BE2C (cell line): ENCODE data around the gene SLC8A1.

ENCODE experiments used
- DNase-seq: peaks from one replicate; pipeline ENCODE4 v3.0.0-alpha.2; 2020
- H3K27me3 ChIP-seq: fragments of 250-450 bp; sonication (Bioruptor Pico); 2 replicates; pipeline ENCODE4 v1.5.1; 2020; ENCODE audit warnings: mild to moderate bottlenecking
- H3K36me3 ChIP-seq: fragments of 250-450 bp; sonication (Bioruptor Pico); 2 replicates; pipeline ENCODE4 v1.5.1; 2020; ENCODE audit warnings: mild to moderate bottlenecking
- H3K4me1 ChIP-seq: fragments of 250-450 bp; sonication (Bioruptor Pico); 2 replicates; pipeline ENCODE4 v1.5.1; 2020
- H3K4me3 ChIP-seq: 2 replicates; pipeline ENCODE4 v1.5.1; 2011; ENCODE audit warnings: low read depth, low read length
- H3K9me3 ChIP-seq: fragments of 250-450 bp; sonication (Bioruptor Pico); 2 replicates; pipeline ENCODE4 v1.5.1; 2020
- TF ChIP-seq, protein P1 (sequence below): IDR thresholded peaks from 2 replicates; pipeline ENCODE4 v1.5.1; 2012; ENCODE audit warnings: mild to moderate bottlenecking, low read depth, low read length

The SLC8A1 gene

GRCh38 chr2:40109381-40109780 is 342.5 kb downstream of the SLC8A1 start:
- Histone ChIP-seq H3K36me3 (no peaks in the 10 kb centered on the region), H3K4me3 (no peak overlapping the region), H3K9me3 (no peaks in the 10 kb centered on the region), H3K27me3 (no peaks in the 10 kb centered on the region), H3K4me1 (peaks cover 3% of the 10 kb centered on the region)
- no peak for DNase-seq
- TF ChIP-seq, protein P1, sequence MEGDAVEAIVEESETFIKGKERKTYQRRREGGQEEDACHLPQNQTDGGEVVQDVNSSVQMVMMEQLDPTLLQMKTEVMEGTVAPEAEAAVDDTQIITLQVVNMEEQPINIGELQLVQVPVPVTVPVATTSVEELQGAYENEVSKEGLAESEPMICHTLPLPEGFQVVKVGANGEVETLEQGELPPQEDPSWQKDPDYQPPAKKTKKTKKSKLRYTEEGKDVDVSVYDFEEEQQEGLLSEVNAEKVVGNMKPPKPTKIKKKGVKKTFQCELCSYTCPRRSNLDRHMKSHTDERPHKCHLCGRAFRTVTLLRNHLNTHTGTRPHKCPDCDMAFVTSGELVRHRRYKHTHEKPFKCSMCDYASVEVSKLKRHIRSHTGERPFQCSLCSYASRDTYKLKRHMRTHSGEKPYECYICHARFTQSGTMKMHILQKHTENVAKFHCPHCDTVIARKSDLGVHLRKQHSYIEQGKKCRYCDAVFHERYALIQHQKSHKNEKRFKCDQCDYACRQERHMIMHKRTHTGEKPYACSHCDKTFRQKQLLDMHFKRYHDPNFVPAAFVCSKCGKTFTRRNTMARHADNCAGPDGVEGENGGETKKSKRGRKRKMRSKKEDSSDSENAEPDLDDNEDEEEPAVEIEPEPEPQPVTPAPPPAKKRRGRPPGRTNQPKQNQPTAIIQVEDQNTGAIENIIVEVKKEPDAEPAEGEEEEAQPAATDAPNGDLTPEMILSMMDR, result no peak

- Histone ChIP-seq H3K4me3 (no peak overlapping the region), H3K36me3 (no peaks in the 10 kb centered on the region), H3K27me3 (no peaks in the 10 kb centered on the region), H3K4me1 (peaks cover 7% of the 10 kb centered on the region), H3K9me3 (no peaks in the 10 kb centered on the region)
- TF ChIP-seq, protein P1, result no peak
- no peak for DNase-seq
These were observed 343.0 kb downstream of the SLC8A1 start for GRCh38 chr2:40108851-40109250.

GRCh38 chr2:40106061-40106460 is 345.8 kb downstream of the SLC8A1 start:
- Histone ChIP-seq H3K4me1 (peaks cover 14% of the 10 kb centered on the region), H3K27me3 (no peaks in the 10 kb centered on the region), H3K36me3 (no peaks in the 10 kb centered on the region), H3K4me3 (no peak overlapping the region), H3K9me3 (no peaks in the 10 kb centered on the region)
- TF ChIP-seq, protein P1, result no peak
- DNase-seq, result no peak

DNA sequence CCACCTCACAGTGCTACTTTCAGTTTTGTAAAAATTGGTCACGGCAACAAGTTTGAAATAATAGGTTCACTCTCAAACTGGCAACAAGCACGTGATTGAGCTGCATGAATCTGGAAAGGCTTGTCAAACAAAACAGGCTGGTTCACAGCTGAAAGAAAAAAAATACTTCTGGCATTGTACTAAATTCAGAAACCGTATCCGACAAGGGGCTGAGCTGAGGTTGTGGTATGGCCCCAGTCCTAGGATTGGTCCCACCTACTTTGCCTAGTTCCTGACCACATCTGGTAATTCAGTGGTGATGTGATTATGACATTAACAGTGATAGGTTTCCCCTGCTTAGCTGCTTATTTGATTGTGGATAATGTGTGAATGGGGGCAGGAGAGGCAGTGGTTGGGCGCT is 346.3 kb downstream of the SLC8A1 start:
- Histone ChIP-seq H3K4me1 (peaks cover 16% of the 10 kb centered on the region), H3K9me3 (no peaks in the 10 kb centered on the region), H3K27me3 (no peaks in the 10 kb centered on the region), H3K4me3 (no peak overlapping the region), H3K36me3 (no peaks in the 10 kb centered on the region)
- no peak for DNase-seq
- TF ChIP-seq, protein P1, result no peak

- DNase-seq, result no peak
- no peaks in the 10 kb centered on the region for H3K9me3 ChIP-seq
- TF ChIP-seq, protein P1, result no peak
- no peaks in the 10 kb centered on the region for H3K27me3 ChIP-seq
- H3K36me3 ChIP-seq, result no peaks in the 10 kb centered on the region
- no peak overlapping the region for H3K4me3 ChIP-seq
- peaks cover 16% of the 10 kb centered on the region for H3K4me1 ChIP-seq
These were observed 348.3 kb downstream of the SLC8A1 start for GRCh38 chr2:40103590-40103989.

DNA sequence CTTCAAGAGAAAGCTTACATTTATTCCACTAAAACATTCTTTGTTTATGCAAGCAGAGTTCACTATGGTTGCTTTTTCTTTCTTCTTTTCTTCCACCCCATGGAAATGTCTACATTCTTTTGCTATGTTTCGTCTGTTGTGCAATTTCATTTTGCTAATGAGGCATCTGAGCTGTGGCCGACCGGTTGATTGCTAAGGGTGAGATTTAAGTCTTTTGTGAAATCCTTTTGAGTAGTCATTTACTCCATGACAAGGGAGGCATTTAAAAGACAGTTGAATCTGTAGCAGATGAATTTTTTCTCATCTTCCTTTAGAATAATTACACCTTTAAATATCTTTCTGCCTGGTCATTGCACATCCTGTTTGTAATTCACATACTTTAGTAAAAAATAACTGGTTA is 348.7 kb downstream of the SLC8A1 start:
- TF ChIP-seq, protein P1, result no peak
- Histone ChIP-seq H3K4me3 (no peak overlapping the region), H3K36me3 (no peaks in the 10 kb centered on the region), H3K9me3 (no peaks in the 10 kb centered on the region), H3K27me3 (no peaks in the 10 kb centered on the region), H3K4me1 (peaks cover 16% of the 10 kb centered on the region)
- no peak for DNase-seq
